HepG2 (cell line): Measurements from ENCODE around the gene LTA. TPM values are rescaled to one million over a fixed set of nuclear protein-coding genes. Genes with fewer than 3 reads are reported as not detected.

Experiments used
- AKNA ChIP-seq: sonication (generic); formaldehyde crosslinking; IDR thresholded peaks from 2 replicates; pipeline ENCODE4 v1.4.0; 2020; ENCODE audit warnings: missing genetic modification reagents, borderline replicate concordance
- CREB1 ChIP-seq, 2 experiments: fragments of 450-650 bp in 1 of 2; IDR thresholded peaks; 2 replicates each; pipeline ENCODE4 v1.6.1; 2016 to 2017; ENCODE audit warnings: control low read depth in 1 of 2, mild to moderate bottlenecking in 1 of 2, missing compliant biosample characterization in 1 of 2, missing genetic modification characterization in 1 of 2
- ELK4 ChIP-seq: sonication (generic); formaldehyde crosslinking; IDR thresholded peaks from 2 replicates; pipeline ENCODE4 v1.9.0; 2021; ENCODE audit warnings: missing genetic modification reagents, borderline replicate concordance
- HDAC1 ChIP-seq: sonication (generic); formaldehyde crosslinking; IDR thresholded peaks from 2 replicates; pipeline ENCODE4 v1.5.1; 2020; ENCODE audit warnings: mild to moderate bottlenecking, missing genetic modification reagents
- KLF16 ChIP-seq, 2 experiments: sonication (generic) in 1 of 2; formaldehyde crosslinking in 1 of 2; IDR thresholded peaks; 2 replicates each; pipeline versions ENCODE4 v1.6.1 to v1.8.0; 2016 to 2023; ENCODE audit warnings: missing genetic modification reagents in 2 of 2, missing compliant biosample characterization in 1 of 2
- NFE2 ChIP-seq: sonication (generic); formaldehyde crosslinking; IDR thresholded peaks from 2 replicates; pipeline ENCODE4 v1.4.0; 2020; ENCODE audit warnings: missing genetic modification reagents
- NFKBIZ ChIP-seq: IDR thresholded peaks from 2 replicates; pipeline ENCODE4 v1.6.1; 2018; ENCODE audit warnings: missing genetic modification reagents, missing compliant biosample characterization
- RBAK ChIP-seq: sonication (generic); formaldehyde crosslinking; IDR thresholded peaks from 2 replicates; pipeline ENCODE4 v1.5.1; 2020; ENCODE audit warnings: mild to moderate bottlenecking, missing genetic modification reagents
- TRIM24 ChIP-seq: sonication (generic); formaldehyde crosslinking; IDR thresholded peaks from 2 replicates; pipeline ENCODE4 v1.8.0; 2022; ENCODE audit warnings: mild to moderate bottlenecking, missing genetic modification reagents
- ZBTB44 ChIP-seq: sonication (generic); formaldehyde crosslinking; IDR thresholded peaks from 2 replicates; pipeline ENCODE4 v1.4.0; 2020; ENCODE audit warnings: missing genetic modification reagents
- ZGPAT ChIP-seq: IDR thresholded peaks from 2 replicates; pipeline ENCODE4 v1.6.1; 2016; ENCODE audit warnings: mild to moderate bottlenecking
- ZNF577 ChIP-seq: sonication (generic); formaldehyde crosslinking; IDR thresholded peaks from 2 replicates; pipeline ENCODE4 v1.4.0; 2020; ENCODE audit warnings: mild to moderate bottlenecking, low read depth, missing genetic modification reagents, borderline replicate concordance
- polyA plus RNA-seq, 8 experiments: library from polyadenylated mRNA; depleted of rRNA in 3 of 8; stranded (reverse) in 7 of 8; unstranded in 1 of 8; fragments of >200 nt; fragmentation: Illumina TruSeq in 4 of 8; extraction: Trizol in 4 of 8; gene quantifications; 2 replicates each; pipeline versions ENCODE4 v1.2.1 to v1.2.3, GENCODE V29; 2011 to 2016; ENCODE audit warnings: low read depth in 4 of 8, missing spikeins in 1 of 8, mixed read lengths in 1 of 8; ENCODE audit not compliant: insufficient read depth in 1 of 8
- total RNA-seq, 5 experiments: library from RNA; depleted of rRNA; stranded (reverse); fragments of >200 nt; fragmentation: Illumina TruSeq; extraction: Trizol; gene quantifications; 2 replicates each; pipeline ENCODE4 v1.2.3, GENCODE V29; 2016; ENCODE audit warnings: low read depth in 1 of 5
- TF ChIP-seq, protein P1 (sequence below): sonication (generic); formaldehyde crosslinking; IDR thresholded peaks from 2 replicates; pipeline ENCODE4 v1.4.0; 2020; ENCODE audit warnings: missing genetic modification reagents

Gene LTA
- total and polyA plus RNA-seq, 2 of the 13 experiments (the other 11 are each of a cell fraction or from before 2014, with no cell fraction given) = 0.09 TPM; not detected in 1

- TF ChIP-seq AKNA (CRISPR knock-in tag) (peak; percentile 58; the same call in 1 of the 2 replicates), CREB1 (IDR thresholded peaks at IDR 0.05) (peak; percentile 54), CREB1 (CRISPR knock-in tag; IDR thresholded peaks at IDR 0.05) (peak; percentile 77; the same call in 1 of the 2 replicates), TRIM24 (no peak), ELK4 (CRISPR knock-in tag) (no peak), ZGPAT (CRISPR knock-in tag) (peak; percentile 84), KLF16 (CRISPR knock-in tag; IDR thresholded peaks at IDR 0.05) (no peak; a peak in 1 of 4 replicates), ZNF577 (CRISPR knock-in tag) (no peak), HDAC1 (CRISPR knock-in tag) (peak; percentile 85), RBAK (CRISPR knock-in tag) (no peak), NFKBIZ (CRISPR knock-in tag) (peak; percentile 79), ZBTB44 (CRISPR knock-in tag) (0 out of 2 replicates have a peak, but pooled peaks have one; percentile 70), NFE2 (CRISPR knock-in tag) (no peak)
- TF ChIP-seq, protein P1, sequence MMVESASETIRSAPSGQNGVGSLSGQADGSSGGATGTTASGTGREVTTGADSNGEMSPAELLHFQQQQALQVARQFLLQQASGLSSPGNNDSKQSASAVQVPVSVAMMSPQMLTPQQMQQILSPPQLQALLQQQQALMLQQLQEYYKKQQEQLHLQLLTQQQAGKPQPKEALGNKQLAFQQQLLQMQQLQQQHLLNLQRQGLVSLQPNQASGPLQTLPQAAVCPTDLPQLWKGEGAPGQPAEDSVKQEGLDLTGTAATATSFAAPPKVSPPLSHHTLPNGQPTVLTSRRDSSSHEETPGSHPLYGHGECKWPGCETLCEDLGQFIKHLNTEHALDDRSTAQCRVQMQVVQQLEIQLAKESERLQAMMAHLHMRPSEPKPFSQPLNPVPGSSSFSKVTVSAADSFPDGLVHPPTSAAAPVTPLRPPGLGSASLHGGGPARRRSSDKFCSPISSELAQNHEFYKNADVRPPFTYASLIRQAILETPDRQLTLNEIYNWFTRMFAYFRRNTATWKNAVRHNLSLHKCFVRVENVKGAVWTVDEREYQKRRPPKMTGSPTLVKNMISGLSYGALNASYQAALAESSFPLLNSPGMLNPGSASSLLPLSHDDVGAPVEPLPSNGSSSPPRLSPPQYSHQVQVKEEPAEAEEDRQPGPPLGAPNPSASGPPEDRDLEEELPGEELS = peak; percentile 58
Observed at GRCh38 chr6:31541658-31542521, 30.2 kb upstream of the LTA start, which contains the start of gene DDX39B (continued).
